Embryonic facial prominence (tissue), 1 donor: ENCODE measurements around the gene SLC15A1.
A peak's percentile ranks its signal among the peaks of the same experiment; 100 is the strongest.

Source experiments
- DNase-seq: peaks from one replicate; pipeline ENCODE4 v3.0.0-alpha.2; 2016; ENCODE audit errors: extremely low spot score

The SLC15A1 gene

GRCh38 chr13:98693756-98694155, 58.7 kb downstream of the SLC15A1 start:
- no peak for DNase-seq

- DNase-seq = no peak
Observed at GRCh38 chr13:98691360-98691759, 61.1 kb downstream of the SLC15A1 start.

DNA sequence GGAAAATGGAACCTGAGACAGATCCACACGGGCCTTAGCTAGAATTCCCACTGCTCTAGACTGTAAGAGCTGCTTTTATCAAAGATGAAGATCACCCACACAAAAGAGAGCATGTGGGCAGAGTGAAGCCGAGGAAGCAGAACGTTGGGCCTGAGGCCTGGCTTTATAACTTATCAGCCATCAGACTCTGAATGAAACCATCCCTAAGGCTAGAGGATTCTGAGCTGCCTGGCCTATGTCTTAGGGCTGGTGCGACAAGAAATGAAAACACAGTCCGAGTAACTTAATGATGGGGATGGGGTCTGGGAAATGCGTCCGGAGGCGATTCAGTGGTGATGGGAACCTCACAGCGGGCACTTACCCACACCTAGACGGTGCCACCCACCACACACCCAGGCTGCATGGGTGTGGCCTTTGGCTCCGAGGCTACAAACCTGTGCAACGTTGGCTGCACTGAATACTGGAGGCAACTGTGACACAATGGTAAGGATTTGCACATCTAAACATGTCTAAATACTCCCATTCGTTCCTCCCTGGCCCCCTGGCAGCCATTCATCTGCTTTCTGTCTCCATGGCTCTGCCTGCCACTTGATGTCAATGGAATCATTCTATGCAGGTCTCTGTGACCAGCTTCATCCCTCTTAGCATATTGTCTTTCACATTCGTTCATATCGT, 62.0 kb downstream of the SLC15A1 start:
- no peak for DNase-seq

- DNase-seq = no peak
Observed at GRCh38 chr13:98689347-98689968, 63.0 kb downstream of the SLC15A1 start.

GRCh38 chr13:98688373-98688772, 64.1 kb downstream of the SLC15A1 start:
- no peak for DNase-seq

GRCh38 chr13:98687319-98687718, 65.2 kb downstream of the SLC15A1 start:
- DNase-seq = no peak

DNA sequence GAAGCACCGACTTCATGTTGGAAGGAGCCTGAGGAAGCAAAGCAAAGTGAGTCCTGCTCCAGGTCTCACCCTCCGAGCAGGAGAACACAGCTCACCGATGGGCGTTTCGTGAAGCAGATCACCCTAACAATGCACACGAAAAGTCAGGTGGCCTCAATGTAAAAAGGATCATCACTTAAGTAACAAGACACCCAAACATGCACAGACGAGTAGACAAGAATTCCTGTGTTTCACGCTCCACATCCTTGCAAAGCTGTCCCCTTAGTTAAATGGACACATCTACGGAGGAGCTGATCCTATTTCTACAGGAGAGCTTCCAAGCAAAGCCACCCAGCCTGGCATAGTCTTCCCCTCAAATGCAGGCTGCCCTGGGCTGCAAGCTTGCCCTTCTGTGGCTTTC, 66.2 kb downstream of the SLC15A1 start:
- DNase-seq = no peak

GRCh38 chr13:98685146-98685545, 67.3 kb downstream of the SLC15A1 start:
- peak; percentile 17 for DNase-seq

DNA sequence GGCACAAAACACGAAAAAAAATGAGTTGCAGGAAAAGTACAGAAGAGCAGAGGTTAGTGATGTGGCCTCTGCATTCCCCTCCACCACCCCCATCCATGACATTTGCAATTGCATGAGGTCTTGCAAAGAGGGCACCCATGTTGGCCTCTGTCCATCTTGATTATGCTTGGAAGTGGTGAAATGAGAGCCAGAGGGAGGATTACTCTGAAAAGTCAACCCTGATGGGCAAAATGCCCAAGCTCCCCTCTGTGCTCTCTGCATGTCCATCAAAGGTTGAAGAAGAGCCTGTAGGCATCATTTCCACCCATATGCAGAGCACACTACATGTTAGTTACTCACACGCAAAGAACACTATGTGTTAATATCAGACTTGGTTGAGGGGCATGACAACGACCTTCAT, 71.4 kb downstream of the SLC15A1 start:
- no peak for DNase-seq

GRCh38 chr13:98678741-98679140, 73.7 kb downstream of the SLC15A1 start:
- DNase-seq = no peak

DNA sequence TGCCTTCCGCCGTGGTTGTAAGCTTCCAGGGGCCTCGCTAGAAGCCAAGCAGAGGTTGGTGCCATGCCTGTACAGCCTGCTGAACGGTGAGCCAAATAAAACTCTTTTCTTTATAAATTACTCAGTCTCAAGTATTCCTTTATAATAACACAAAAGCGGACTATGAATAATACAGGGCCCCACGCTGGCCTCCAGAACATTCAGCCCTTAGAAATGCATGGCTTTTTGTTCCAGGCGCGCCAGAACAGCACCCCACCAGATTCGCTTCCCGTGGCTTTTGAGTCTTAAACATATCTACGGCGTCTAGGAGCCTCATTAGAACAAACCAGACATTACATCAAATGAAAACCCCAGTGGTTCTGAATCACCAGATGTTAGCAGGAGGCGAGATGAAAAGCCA, 75.1 kb downstream of the SLC15A1 start:
- no peak for DNase-seq

DNA sequence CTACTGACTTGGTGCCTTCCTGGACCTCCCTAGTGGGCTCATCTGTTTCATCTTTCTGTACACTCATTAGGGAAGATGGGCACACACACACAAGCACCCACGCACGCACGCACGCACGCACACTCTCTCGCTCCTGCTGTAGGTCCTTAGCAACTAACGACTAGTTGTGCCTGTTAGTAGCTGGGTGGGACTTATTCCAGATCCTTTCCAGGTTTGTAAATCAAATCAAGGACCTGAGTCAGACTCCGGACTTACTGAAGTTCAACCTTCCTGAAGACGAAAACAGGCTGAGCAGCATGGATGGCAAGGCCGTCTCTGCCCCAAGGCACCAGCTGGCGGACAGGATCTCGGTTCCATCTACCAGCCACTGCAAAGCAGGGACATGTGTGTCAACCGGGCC, 76.2 kb downstream of the SLC15A1 start:
- DNase-seq = no peak

GRCh38 chr13:98675837-98676236, 76.6 kb downstream of the SLC15A1 start:
- no peak for DNase-seq

DNA sequence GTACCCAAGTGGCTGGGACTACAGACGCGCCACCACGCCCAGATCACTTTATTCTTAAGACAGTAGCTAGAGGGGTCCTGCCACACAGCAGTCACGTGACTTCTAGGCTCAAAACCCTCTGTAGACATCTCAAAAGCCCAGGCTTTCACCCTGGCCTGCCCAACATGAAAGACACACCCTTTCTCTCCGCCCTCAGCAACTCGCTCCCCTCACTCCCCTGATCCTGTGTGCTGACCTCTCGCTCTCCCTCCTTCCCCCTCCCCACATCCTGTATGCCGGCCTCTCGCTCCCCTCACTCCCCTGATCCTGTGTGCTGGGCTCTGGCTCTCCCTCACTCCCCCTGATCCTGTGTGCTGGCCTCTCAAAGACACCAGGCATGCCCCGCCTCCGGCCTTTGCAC, 77.4 kb downstream of the SLC15A1 start:
- DNase-seq = no peak

DNA sequence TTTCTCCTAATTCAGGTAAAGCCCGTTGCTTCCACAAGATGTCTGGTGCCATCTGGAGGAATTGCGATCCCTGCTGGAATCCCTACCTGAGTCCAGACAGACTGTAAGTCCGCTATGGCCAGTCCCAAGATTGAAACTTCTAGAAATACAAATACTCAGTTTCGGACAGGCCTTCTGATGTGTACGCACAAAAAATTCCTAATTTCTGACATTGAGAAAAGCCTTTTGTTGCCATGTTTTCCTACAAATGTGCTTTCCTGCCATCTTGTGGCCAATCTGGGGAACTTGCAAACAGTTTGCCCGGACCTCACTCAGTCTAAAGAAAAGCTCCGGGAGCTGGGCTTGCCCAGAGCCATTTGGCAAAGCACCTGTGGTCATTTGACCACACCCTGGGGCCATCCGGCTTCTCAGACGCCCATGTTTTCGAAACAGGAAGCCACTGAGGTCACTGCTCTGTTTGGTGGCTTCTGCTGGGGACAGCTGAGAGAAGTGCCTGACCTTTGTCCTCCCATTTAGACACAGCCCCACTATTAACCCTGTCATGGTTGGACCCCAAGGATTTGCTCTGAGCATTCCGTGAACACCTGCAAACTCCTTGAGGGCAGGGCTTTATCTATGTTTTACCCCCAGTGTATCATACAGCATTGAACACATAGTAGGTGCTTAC, 79.4 kb downstream of the SLC15A1 start:
- peak; percentile 60 for DNase-seq

DNA sequence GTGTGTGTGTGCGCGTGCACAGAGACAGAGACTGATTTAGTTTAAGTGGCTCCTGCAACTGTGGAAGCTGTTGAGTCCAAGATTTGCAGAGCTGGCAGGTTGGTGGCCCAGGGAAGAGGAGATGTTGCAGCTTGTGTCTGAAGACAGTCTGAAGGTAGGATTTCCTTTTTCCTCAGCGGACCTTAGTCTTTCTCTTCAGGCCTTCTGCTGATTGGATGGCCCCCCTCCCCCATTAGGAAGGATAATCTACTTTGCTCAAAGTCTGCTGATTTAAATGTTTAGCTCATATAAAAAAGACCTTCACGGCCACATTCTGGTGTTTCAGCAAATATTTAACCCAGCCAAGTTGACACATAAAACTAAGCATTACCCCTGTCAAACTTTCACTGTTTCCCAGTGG, 84.3 kb downstream of the SLC15A1 start:
- no peak for DNase-seq

GRCh38 chr13:98665638-98665995, 86.9 kb downstream of the SLC15A1 start:
- no peak for DNase-seq

GRCh38 chr13:98664924-98665637, 87.4 kb downstream of the SLC15A1 start:
- DNase-seq = no peak

GRCh38 chr13:98664510-98664909, 88.0 kb downstream of the SLC15A1 start:
- DNase-seq = no peak

DNA sequence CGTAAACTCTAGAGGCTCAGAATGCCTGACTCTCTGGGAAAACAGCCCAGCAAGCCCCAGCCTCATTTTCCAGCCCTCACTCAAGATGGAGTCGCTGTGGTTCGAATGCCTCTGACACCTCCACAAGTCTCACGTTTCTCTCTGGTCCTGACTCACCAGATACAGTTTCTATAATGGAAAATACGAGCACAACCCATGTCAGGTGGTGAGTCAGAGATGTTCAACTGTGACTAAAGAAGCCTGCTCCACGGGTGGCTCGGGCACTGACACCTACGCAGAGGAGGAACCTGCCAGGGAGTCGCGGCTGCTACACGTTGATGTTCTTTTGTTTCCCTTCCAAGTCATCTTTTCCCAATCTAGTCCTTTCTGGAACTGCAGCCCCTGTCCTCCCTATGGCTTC, 88.4 kb downstream of the SLC15A1 start:
- DNase-seq = no peak

- no peak for DNase-seq
Observed at GRCh38 chr13:98658131-98658530, 94.3 kb downstream of the SLC15A1 start.

GRCh38 chr13:98657506-98658085, 94.9 kb downstream of the SLC15A1 start:
- no peak for DNase-seq
